ENCODE measurements around the gene P2RX6. TPM values are rescaled to one million over a fixed set of nuclear protein-coding genes. Genes with fewer than 3 reads are reported as not detected.

P2RX6 gene
- total and polyA plus RNA-seq, 9 of the 15 experiments (the other 6 are each of a cell fraction or from before 2014, with no cell fraction given) = 0.01 to 3.9 (median 1.5) TPM; not detected in 1

GRCh38 chr22:21075516-21076138 lies 60.7 kb downstream of the P2RX6 start (continued):
- no peak for TF ChIP-seq FOXJ2 (tag; IDR thresholded peaks at IDR 0.05)
- no peak for TF ChIP-seq ZNF239 (CRISPR knock-in tag; IDR thresholded peaks at IDR 0.05)
- TF ChIP-seq ZBTB40 (IDR thresholded peaks at IDR 0.05) = no peak
- no peak for TF ChIP-seq ZBTB40 (CRISPR knock-in tag; IDR thresholded peaks at IDR 0.05)
- no peak for TF ChIP-seq HNRNPLL (IDR thresholded peaks at IDR 0.05; ENCODE audit: low read depth, low read length, poor library complexity, severe bottlenecking)
- no peak for TF ChIP-seq HDAC6 (IDR thresholded peaks at IDR 0.05; ENCODE audit: low read depth, low read length)
- TF ChIP-seq TCF7L2 (IDR thresholded peaks at IDR 0.05; ENCODE audit: low read depth, low read length) = no peak
- 0 out of 2 replicates have a peak, but pooled peaks have one; percentile 30 for TF ChIP-seq STAT6 (CRISPR knock-in tag; IDR thresholded peaks at IDR 0.05)
- TF ChIP-seq ZNF76 (CRISPR knock-in tag; IDR thresholded peaks at IDR 0.05; ENCODE audit: borderline replicate concordance) = 0 out of 2 replicates have a peak, but pooled peaks have one; percentile 58
- TF ChIP-seq TFE3 (CRISPR knock-in tag; IDR thresholded peaks at IDR 0.05) = no peak
- TF ChIP-seq IRF2 (CRISPR knock-in tag; IDR thresholded peaks at IDR 0.05) = 0 out of 2 replicates have a peak, but pooled peaks have one; percentile 3
- peak; percentile 63; the same call in 1 of the 2 replicates for TF ChIP-seq MTF1 (CRISPR knock-in tag; IDR thresholded peaks at IDR 0.05; ENCODE audit: borderline replicate concordance)

Data from K562 (cell line).